ENCODE measurements around the gene TLK2.
A peak's percentile ranks its signal among the peaks of the same experiment; 100 is the strongest.

Gene TLK2

GRCh38 chr17:62627219-62627903 lies 148.7 kb downstream of the TLK2 start, which contains the start of gene MRC2:
Gene MRC2 (plus strand): TSS chr17:62627670. CDS start chr17:62627803, 133 bp downstream.
- no peaks in the 10 kb centered on the region for H3K27me3 ChIP-seq
- H3K4me1 ChIP-seq: peaks cover 0 to 41% (median 30%) of the 10 kb centered on the region in 4 donors
- H3K9me3 ChIP-seq: no peaks in the 10 kb centered on the region
- H3K27ac ChIP-seq: peak within 1 kb of the TSS; percentile 83 to 91
- TF ChIP-seq CTCF (IDR thresholded peaks at IDR 0.05): no peak
- H3K4me3 ChIP-seq: peak within 1 kb of the TSS; percentile 67 to 87
- H3K36me3 ChIP-seq: no peaks in the 10 kb centered on the region
- intact Hi-C loops (cut with DNase I; ENCODE audit: low total_unique reads): no loop called here
- peak; percentile 63 to 86 for DNase-seq

GRCh38 chr17:62627904-62628633 lies 149.4 kb downstream of the TLK2 start:
- Histone ChIP-seq H3K36me3 (no peaks in the 10 kb centered on the region), H3K9me3 (no peaks in the 10 kb centered on the region), H3K4me3 (peak overlapping the region; percentile 67 to 87), H3K4me1 (peaks cover 0 to 43% (median 30%) of the 10 kb centered on the region in 4 donors), H3K27me3 (no peaks in the 10 kb centered on the region), H3K27ac (peak overlapping the region; percentile 83 to 91)
- no peak for TF ChIP-seq CTCF (IDR thresholded peaks at IDR 0.05)
- peak; percentile 50 to 83 for DNase-seq
- intact Hi-C loops (cut with DNase I; ENCODE audit: low total_unique reads): no loop called here

- peak in 1 of 2 donors; percentile 73 for DNase-seq
- no peaks in the 10 kb centered on the region for H3K27me3 ChIP-seq
- H3K4me3 ChIP-seq: peak overlapping the region; percentile 67 to 87
Measured at GRCh38 chr17:62628831-62629555, 150.4 kb downstream of the TLK2 start.

GRCh38 chr17:62629556-62630364 lies 151.1 kb downstream of the TLK2 start:
- Histone ChIP-seq H3K4me1 (peaks cover 0 to 52% (median 30%) of the 10 kb centered on the region in 4 donors), H3K27me3 (no peaks in the 10 kb centered on the region), H3K36me3 (no peaks in the 10 kb centered on the region), H3K4me3 (peak overlapping the region; percentile 67 to 87), H3K27ac (peak overlapping the region; percentile 83 to 91), H3K9me3 (no peaks in the 10 kb centered on the region)
- intact Hi-C loops (cut with DNase I; ENCODE audit: low total_unique reads): no loop called here
- TF ChIP-seq CTCF (IDR thresholded peaks at IDR 0.05): no peak
- no peak for DNase-seq

More at GRCh38 chr17:62628831-62629555, 150.4 kb downstream of the TLK2 start:
- H3K36me3 ChIP-seq: no peaks in the 10 kb centered on the region
- H3K27ac ChIP-seq: peak overlapping the region; percentile 83 to 91
- no peak for TF ChIP-seq CTCF (IDR thresholded peaks at IDR 0.05)
- H3K4me1 ChIP-seq: peaks cover 0 to 52% (median 30%) of the 10 kb centered on the region in 4 donors
- intact Hi-C loops (cut with DNase I; ENCODE audit: low total_unique reads): no loop called here
- no peaks in the 10 kb centered on the region for H3K9me3 ChIP-seq
